ENCODE results near the gene C20orf202.

Gene C20orf202

GRCh38 chr20:1229541-1229940, 26.3 kb downstream of the C20orf202 start:
- Histone ChIP-seq H3K36me3 (ENCODE audit: control insufficient read depth, insufficient read depth, low read length) (no peaks in the 10 kb centered on the region), H3K27me3 (replicated peaks; ENCODE audit: control insufficient read depth, insufficient read depth, low read length) (no peaks in the 10 kb centered on the region; the same call in 1 of the 2 replicates), H3K4me3 (replicated peaks; ENCODE audit: low read depth, low read length) (no peak overlapping the region)
- no peak for TF ChIP-seq CTCF (IDR thresholded peaks at IDR 0.05; ENCODE audit: insufficient read depth, low read length, poor library complexity, severe bottlenecking)
- DNase-seq (ENCODE audit: extremely low read depth, insufficient read length): no peak

- no peaks in the 10 kb centered on the region for H3K36me3 ChIP-seq (ENCODE audit: control insufficient read depth, insufficient read depth, low read length)
- H3K4me3 ChIP-seq (replicated peaks; ENCODE audit: low read depth, low read length): no peak overlapping the region
- DNase-seq (ENCODE audit: extremely low read depth, insufficient read length): peak; percentile 18
- TF ChIP-seq CTCF (IDR thresholded peaks at IDR 0.05; ENCODE audit: insufficient read depth, low read length, poor library complexity, severe bottlenecking): no peak
- H3K27me3 ChIP-seq (replicated peaks; ENCODE audit: control insufficient read depth, insufficient read depth, low read length): no peaks in the 10 kb centered on the region
These were observed 29.2 kb downstream of the C20orf202 start for GRCh38 chr20:1232286-1233111.

GRCh38 chr20:1240549-1240948, 37.3 kb downstream of the C20orf202 start:
- no peaks in the 10 kb centered on the region; the same call in 1 of the 2 replicates for H3K27me3 ChIP-seq (replicated peaks; ENCODE audit: control insufficient read depth, insufficient read depth, low read length)
- no peak overlapping the region for H3K4me3 ChIP-seq (replicated peaks; ENCODE audit: low read depth, low read length)
- TF ChIP-seq CTCF (IDR thresholded peaks at IDR 0.05; ENCODE audit: insufficient read depth, low read length, poor library complexity, severe bottlenecking): no peak
- H3K36me3 ChIP-seq (ENCODE audit: control insufficient read depth, insufficient read depth, low read length): no peaks in the 10 kb centered on the region
- no peak for DNase-seq (ENCODE audit: extremely low read depth, insufficient read length)

- no peak overlapping the region for H3K4me3 ChIP-seq (replicated peaks; ENCODE audit: low read depth, low read length)
- TF ChIP-seq CTCF (IDR thresholded peaks at IDR 0.05; ENCODE audit: insufficient read depth, low read length, poor library complexity, severe bottlenecking): no peak
- DNase-seq (ENCODE audit: extremely low read depth, insufficient read length): no peak
- no peaks in the 10 kb centered on the region; the same call in 1 of the 2 replicates for H3K27me3 ChIP-seq (replicated peaks; ENCODE audit: control insufficient read depth, insufficient read depth, low read length)
- H3K36me3 ChIP-seq (ENCODE audit: control insufficient read depth, insufficient read depth, low read length): no peaks in the 10 kb centered on the region
These were observed 38.2 kb downstream of the C20orf202 start for GRCh38 chr20:1241456-1241855.

- no peak for DNase-seq (ENCODE audit: extremely low read depth, insufficient read length)
- TF ChIP-seq CTCF (IDR thresholded peaks at IDR 0.05; ENCODE audit: insufficient read depth, low read length, poor library complexity, severe bottlenecking): no peak
- Histone ChIP-seq H3K4me3 (replicated peaks; ENCODE audit: low read depth, low read length) (no peak overlapping the region), H3K27me3 (replicated peaks; ENCODE audit: control insufficient read depth, insufficient read depth, low read length) (no peaks in the 10 kb centered on the region; the same call in 1 of the 2 replicates), H3K36me3 (ENCODE audit: control insufficient read depth, insufficient read depth, low read length) (no peaks in the 10 kb centered on the region)
These were observed 38.8 kb downstream of the C20orf202 start for GRCh38 chr20:1242099-1242498.
